IMR-90 (cell line): ENCODE results near the gene OPRM1. TPM values are rescaled to one million over a fixed set of nuclear protein-coding genes. Genes with fewer than 3 reads are reported as not detected.

Source experiments
- ATAC-seq: fragments of 200-7000 bp; cut with Tn5 transposase; 2 replicates; pipeline ENCODE4 v1.9.1; 2020; ENCODE audit warnings: low read depth, mild to moderate bottlenecking, moderate library complexity
- BruUV-seq: library from RNA; stranded (reverse); fragments of 400-500 nt; replicated peaks from 2 replicates; lab custom pipeline; 2021; lab: Mats Ljungman, UMichigan
- CTCF ChIA-PET: fragments of 300-600 bp; formaldehyde crosslinking; extraction: SDS; loops from one replicate; lab custom pipeline; 2021; ENCODE audit warnings: antibody characterized with exemption; lab: Yijun Ruan, JAX
- POLR2A ChIA-PET: fragments of 300-600 bp; sonication (Branson Sonifier 250); formaldehyde crosslinking; loops from one replicate; lab custom pipeline; 2022; ENCODE audit warnings: antibody characterized with exemption; ENCODE audit not compliant: unreplicated experiment; lab: Charles Lee
- DNase-seq: peaks from one replicate; pipeline ENCODE4 v3.0.0; 2013
- H2AFZ ChIP-seq: replicated peaks from 2 replicates; pipeline ENCODE3; 2013; ENCODE audit warnings: low read length, mild to moderate bottlenecking; ENCODE audit not compliant: poor library complexity
- H2AK5ac ChIP-seq: 2 replicates; pipeline ENCODE4 v1.6.1; 2013; ENCODE audit warnings: low read depth, low read length, inconsistent platforms
- H2AK9ac ChIP-seq: replicated peaks from 2 replicates; pipeline ENCODE3; 2013; ENCODE audit warnings: mild to moderate bottlenecking, low read depth, low read length, moderate library complexity; ENCODE audit not compliant: poor library complexity
- H2BK120ac ChIP-seq: 2 replicates; pipeline ENCODE4 v1.6.1; 2013; ENCODE audit warnings: low read depth, low read length, inconsistent platforms
- H2BK15ac ChIP-seq: 3 replicates; pipeline ENCODE4 v1.6.1; 2013; ENCODE audit warnings: low read depth, low read length, inconsistent platforms
- H2BK20ac ChIP-seq: 2 replicates; pipeline ENCODE4 v1.6.1; 2013; ENCODE audit warnings: low read depth, mild to moderate bottlenecking, inconsistent platforms, low read length, moderate library complexity
- H2BK5ac ChIP-seq: 2 replicates; pipeline ENCODE4 v1.6.1; 2013; ENCODE audit warnings: mild to moderate bottlenecking, low read depth, low read length, inconsistent platforms; ENCODE audit not compliant: poor library complexity, severe bottlenecking
- H3K14ac ChIP-seq: replicated peaks from 2 replicates; pipeline ENCODE4 v1.6.1; 2013; ENCODE audit warnings: low read depth, low read length, inconsistent platforms
- H3K18ac ChIP-seq: 2 replicates; pipeline ENCODE4 v1.6.1; 2013; ENCODE audit warnings: low read depth, low read length, control low read depth
- H3K23ac ChIP-seq: 2 replicates; pipeline ENCODE4 v1.6.1; 2013; ENCODE audit warnings: low read depth, low read length, inconsistent platforms
- H3K27ac ChIP-seq: 2 replicates; pipeline ENCODE4 v1.5.1; 2013; ENCODE audit warnings: mild to moderate bottlenecking, control low read depth, low read length; ENCODE audit not compliant: insufficient read depth
- H3K27me3 ChIP-seq: 2 replicates; pipeline ENCODE4 v1.6.1; 2013; ENCODE audit warnings: low read length; ENCODE audit not compliant: control insufficient read depth, insufficient read depth
- H3K36me3 ChIP-seq: 2 replicates; pipeline ENCODE4 v1.6.1; 2013; ENCODE audit warnings: low read length, mixed read lengths; ENCODE audit not compliant: control insufficient read depth, insufficient read depth
- H3K4ac ChIP-seq: 2 replicates; pipeline ENCODE4 v1.6.1; 2013; ENCODE audit warnings: low read depth, low read length, inconsistent platforms
- H3K4me1 ChIP-seq: 2 replicates; pipeline ENCODE4 v1.6.1; 2013; ENCODE audit warnings: low read length, mixed read lengths; ENCODE audit not compliant: control insufficient read depth, insufficient read depth
- H3K4me2 ChIP-seq: 2 replicates; pipeline ENCODE4 v1.6.1; 2013; ENCODE audit warnings: low read depth, mild to moderate bottlenecking, control low read depth, low read length, moderate library complexity
- H3K4me3 ChIP-seq: 2 replicates; pipeline ENCODE4 v1.5.1; 2013; ENCODE audit warnings: low read depth, mild to moderate bottlenecking, control low read depth, low read length, moderate library complexity; ENCODE audit not compliant: insufficient read depth
- H3K56ac ChIP-seq: 2 replicates; pipeline ENCODE4 v1.6.1; 2013; ENCODE audit warnings: low read length, inconsistent platforms; ENCODE audit not compliant: insufficient read depth; ENCODE audit errors: extremely low read depth
- H3K79me1 ChIP-seq, 2 experiments: 2 replicates each; pipeline ENCODE4 v1.6.1; 2013; ENCODE audit warnings: low read length in 2 of 2, inconsistent platforms in 1 of 2, low read depth in 1 of 2
- H3K9ac ChIP-seq: 2 replicates; pipeline ENCODE4 v1.6.1; 2013; ENCODE audit warnings: low read depth, low read length, control low read depth
- H3K9me1 ChIP-seq: 2 replicates; pipeline ENCODE4 v1.6.1; 2013; ENCODE audit warnings: low read length, inconsistent platforms; ENCODE audit not compliant: insufficient read depth
- H3K9me3 ChIP-seq: 2 replicates; pipeline ENCODE4 v1.6.1; 2013; ENCODE audit warnings: low read length; ENCODE audit not compliant: control insufficient read depth, insufficient read depth
- H4K20me1 ChIP-seq: 2 replicates; pipeline ENCODE4 v1.6.1; 2013; ENCODE audit warnings: low read length, inconsistent platforms; ENCODE audit not compliant: insufficient read depth
- H4K5ac ChIP-seq: 2 replicates; pipeline ENCODE4 v1.6.1; 2013; ENCODE audit warnings: mild to moderate bottlenecking, low read depth, low read length, control low read depth
- H4K8ac ChIP-seq, 2 experiments: 2 replicates each; pipeline ENCODE4 v1.6.1; 2013; ENCODE audit warnings: low read depth in 2 of 2, low read length in 2 of 2, control low read depth in 1 of 2, inconsistent platforms in 1 of 2
- H4K91ac ChIP-seq: 2 replicates; pipeline ENCODE4 v1.6.1; 2013; ENCODE audit warnings: low read depth, low read length, inconsistent platforms; ENCODE audit not compliant: insufficient read depth
- BHLHE40 ChIP-seq: fragments of 150-350 bp; IDR thresholded peaks from 2 replicates; pipeline ENCODE4 v1.6.1; 2016; ENCODE audit warnings: mild to moderate bottlenecking, low read depth, low read length
- CEBPB ChIP-seq: IDR thresholded peaks from 2 replicates; pipeline ENCODE4 v1.6.1; 2012; ENCODE audit warnings: low read depth, low read length, improper control_type of control experiment
- CHD1 ChIP-seq: IDR thresholded peaks from 2 replicates; pipeline ENCODE4 v1.6.1; 2012; ENCODE audit warnings: low read depth, low read length, improper control_type of control experiment
- CTCF ChIP-seq: conservative IDR thresholded peaks from 2 replicates; pipeline ENCODE4 v1.5.1; 2012; ENCODE audit warnings: mild to moderate bottlenecking, low read depth, low read length, improper control_type of control experiment
- ELK1 ChIP-seq: fragments of 150-350 bp; IDR thresholded peaks from 2 replicates; pipeline ENCODE4 v1.6.1; 2016; ENCODE audit warnings: low read depth, mild to moderate bottlenecking, low read length, moderate library complexity, borderline replicate concordance
- FOS ChIP-seq: fragments of 150-350 bp; IDR thresholded peaks from 2 replicates; pipeline ENCODE4 v1.6.1; 2016; ENCODE audit warnings: low read depth, low read length
- MAZ ChIP-seq: IDR thresholded peaks from 2 replicates; pipeline ENCODE4 v1.6.1; 2012; ENCODE audit warnings: low read depth, mild to moderate bottlenecking, low read length, improper control_type of control experiment, moderate library complexity, borderline replicate concordance
- MXI1 ChIP-seq: IDR thresholded peaks from 2 replicates; pipeline ENCODE4 v1.6.1; 2012; ENCODE audit warnings: low read depth, mild to moderate bottlenecking, low read length, moderate library complexity, borderline replicate concordance
- POLR2A ChIP-seq: IDR thresholded peaks from 2 replicates; pipeline ENCODE4 v1.6.1; 2012; ENCODE audit warnings: mild to moderate bottlenecking, low read depth, low read length
- RAD21 ChIP-seq: IDR thresholded peaks from 2 replicates; pipeline ENCODE4 v1.6.1; 2012; ENCODE audit warnings: low read length, improper control_type of control experiment
- RCOR1 ChIP-seq: IDR thresholded peaks from 2 replicates; pipeline ENCODE4 v1.6.1; 2012; ENCODE audit warnings: mild to moderate bottlenecking, low read length, improper control_type of control experiment; ENCODE audit not compliant: insufficient replicate concordance
- RFX5 ChIP-seq: IDR thresholded peaks from 2 replicates; pipeline ENCODE4 v1.8.0; 2012; ENCODE audit warnings: low read depth, mild to moderate bottlenecking, low read length, moderate library complexity
- SMC3 ChIP-seq: fragments of 150-350 bp; IDR thresholded peaks from 2 replicates; pipeline ENCODE4 v1.6.1; 2016; ENCODE audit warnings: low read depth, mild to moderate bottlenecking, antibody characterized with exemption, low read length, moderate library complexity
- USF2 ChIP-seq: fragments of 150-350 bp; IDR thresholded peaks from 2 replicates; pipeline ENCODE4 v1.6.1; 2017; ENCODE audit warnings: mild to moderate bottlenecking, antibody characterized with exemption, low read length, low read depth
- WGBS, 2 experiments: methylation state at CpG; one replicate each; pipeline versions ENCODE4 v1.1.5 to v1.1.7; 2013; ENCODE audit warnings: missing lambda C conversion rate in 2 of 2; ENCODE audit not compliant: insufficient read length in 1 of 2; ENCODE audit errors: extremely low coverage in 2 of 2; 5-methylcytosine and 5-hydroxymethylcytosine counted together
- dilution Hi-C: fragments of 300-500 bp; cut with HindIII; formaldehyde crosslinking; loops from one replicate; pipeline ENCODE4 v1.14.3; 2018; ENCODE audit warnings: low sequenced_read_pairs; ENCODE audit not compliant: unreplicated experiment
- in situ Hi-C: fragments of 300-500 bp; cut with MboI; formaldehyde crosslinking; loops from 3 replicates; pipeline ENCODE4 v1.14.3; 2019; ENCODE audit warnings: low sequenced_read_pairs, inconsistent platforms, mixed read lengths
- intact Hi-C: fragments of 100-400 bp; cut with micrococcal nuclease; formaldehyde crosslinking; loops from 2 replicates; pipeline ENCODE4 v1.10.0; 2022
- polyA plus RNA-seq, 3 experiments: library from polyadenylated mRNA; depleted of rRNA; stranded (reverse); fragments of >200 nt; gene quantifications; 2 replicates each; pipeline ENCODE4 v1.2.3, GENCODE V29; 2012; ENCODE audit warnings: low replicate concordance in 1 of 3
- total RNA-seq: library from RNA; depleted of rRNA; stranded (reverse); fragments of >200 nt; gene quantifications from 2 replicates; pipeline ENCODE4 v1.2.3, GENCODE V29; 2012

The OPRM1 gene
- total and polyA plus RNA-seq, 2 of the 4 experiments (the other 2 are of a cell fraction): not detected

GRCh38 chr6:154002894-154003293, 36.1 kb upstream of the OPRM1 start:
- POLR2A ChIA-PET: no interaction called here
- no peak overlapping the region for H3K18ac ChIP-seq
- H3K79me1 ChIP-seq: no peaks in the 10 kb centered on the region
- no peak overlapping the region for H2AFZ ChIP-seq
- WGBS, 2 experiments: 50% methylated on average over 3 of the region's 5 CpGs; no CpG with 5 or more reads in 1 of the 2 experiments
- no peak overlapping the region for H3K4me2 ChIP-seq
- peaks cover 20% of the 10 kb centered on the region for H3K9me3 ChIP-seq
- in situ Hi-C loops: no loop called here
- DNase-seq (no peak), ATAC-seq (no peak)
- H2BK120ac ChIP-seq: no peak overlapping the region
- no peaks in the 10 kb centered on the region for H3K4me1 ChIP-seq
- no peaks in the 10 kb centered on the region for H3K9me1 ChIP-seq
- no TSS peak for BruUV-seq
- no peak overlapping the region for H3K9ac ChIP-seq
- H3K36me3 ChIP-seq: no peaks in the 10 kb centered on the region
- H2BK20ac ChIP-seq: no peak overlapping the region
- no peak overlapping the region for H4K5ac ChIP-seq
- intact Hi-C loops: no loop called here
- H3K23ac ChIP-seq: no peak overlapping the region
- no peak overlapping the region for H3K4me3 ChIP-seq
- H4K20me1 ChIP-seq: no peaks in the 10 kb centered on the region
- H3K56ac ChIP-seq: no peak overlapping the region
- H3K4ac ChIP-seq: no peak overlapping the region
- no peak for TF ChIP-seq RCOR1
- no peak for TF ChIP-seq USF2
- no peak for TF ChIP-seq MAZ
- no peak for TF ChIP-seq SMC3
- TF ChIP-seq FOS: no peak
- no peak for TF ChIP-seq CEBPB
- TF ChIP-seq CTCF: no peak
- TF ChIP-seq POLR2A: no peak
- TF ChIP-seq RFX5: no peak
- TF ChIP-seq RAD21: no peak
- no peak for TF ChIP-seq CHD1
- TF ChIP-seq BHLHE40: no peak
- TF ChIP-seq ELK1: no peak
- no peak for TF ChIP-seq MXI1
- H2AK9ac ChIP-seq: no peak overlapping the region
- no peak overlapping the region for H2BK5ac ChIP-seq
- no peak overlapping the region for H3K27ac ChIP-seq
- CTCF ChIA-PET: no interaction called here
- H3K27me3 ChIP-seq: no peaks in the 10 kb centered on the region
- dilution Hi-C loops: no loop called here
- no peak overlapping the region for H4K8ac ChIP-seq
- no peak overlapping the region for H2BK15ac ChIP-seq
- H3K14ac ChIP-seq: no peak overlapping the region
- H4K91ac ChIP-seq: no peak overlapping the region
- H2AK5ac ChIP-seq: no peak overlapping the region
